ENCODE measurements around the gene SMCO4. TPM values are rescaled to one million over a fixed set of nuclear protein-coding genes. Genes with fewer than 3 reads are reported as not detected.

Gene SMCO4
- total RNA-seq, 2 experiments from 2014 or later, result 36.1 to 44.1 TPM

- ChIA-PET CTCF (ENCODE audit: unreplicated experiment) (no interaction called here), POLR2A (no interaction called here)
- no peak for TF ChIP-seq EZH2phosphoT487 (IDR thresholded peaks at IDR 0.05; ENCODE audit: borderline replicate concordance, low read depth, low read length)
- TF ChIP-seq CTCF (conservative IDR thresholded peaks at IDR 0.05; ENCODE audit: low read length), result no peak
- Histone ChIP-seq H3K4me1 (ENCODE audit: insufficient read depth, low read length, poor library complexity, severe bottlenecking) (no peaks in the 10 kb centered on the region), H3K79me2 (ENCODE audit: insufficient read depth, low read depth, low read length) (no peaks in the 10 kb centered on the region), H3K4me3 (ENCODE audit: low read depth, low read length, poor library complexity, severe bottlenecking) (no peak overlapping the region), H3K4me2 (ENCODE audit: low read length) (no peak overlapping the region), H3K9me3 (ENCODE audit: low read length) (peaks cover 8% of the 10 kb centered on the region; the same call in 1 of the 2 replicates), H3K9me2 (ENCODE audit: insufficient read depth, low read length) (no peaks in the 10 kb centered on the region), H3K36me3 (ENCODE audit: insufficient read depth, low read length) (peaks cover 30% of the 10 kb centered on the region), H2AFZ (ENCODE audit: low read length) (no peak overlapping the region), H4K20me1 (ENCODE audit: insufficient read depth, low read length) (no peaks in the 10 kb centered on the region), H3K27ac (ENCODE audit: low read depth, low read length, poor library complexity, severe bottlenecking) (no peak overlapping the region)
- intact Hi-C loops (cut with micrococcal nuclease; ENCODE audit: unreplicated experiment), result no loop called here
- DNase-seq (ENCODE audit: low spot score), result no peak
- BruUV-seq (replicated peaks), result no TSS peak
These were observed 42.4 kb downstream of the SMCO4 start for GRCh38 chr11:93500759-93501158.

- DNase-seq (ENCODE audit: low spot score), result no peak
- peaks cover 3% of the 10 kb centered on the region; the same call in 1 of the 2 replicates for H3K9me3 ChIP-seq (ENCODE audit: low read length)
- intact Hi-C loops (cut with micrococcal nuclease; ENCODE audit: unreplicated experiment), result no loop called here
- ChIA-PET POLR2A (interaction anchor here (1.2 kb wide), 1 partner anchor 18 kb away, joined by 4 read pairs; no protein-coding TSS in a partner anchor), CTCF (ENCODE audit: unreplicated experiment) (no interaction called here)
- H2AFZ ChIP-seq (ENCODE audit: low read length), result no peak overlapping the region
- TF ChIP-seq EZH2phosphoT487 (IDR thresholded peaks at IDR 0.05; ENCODE audit: borderline replicate concordance, low read depth, low read length), result no peak
- no peak for TF ChIP-seq CTCF (conservative IDR thresholded peaks at IDR 0.05; ENCODE audit: low read length)
- no peaks in the 10 kb centered on the region for H3K4me1 ChIP-seq (ENCODE audit: insufficient read depth, low read length, poor library complexity, severe bottlenecking)
- no peak overlapping the region for H3K4me2 ChIP-seq (ENCODE audit: low read length)
- H3K27ac ChIP-seq (ENCODE audit: low read depth, low read length, poor library complexity, severe bottlenecking), result no peak overlapping the region
- H3K9me2 ChIP-seq (ENCODE audit: insufficient read depth, low read length), result no peaks in the 10 kb centered on the region
- H3K36me3 ChIP-seq (ENCODE audit: insufficient read depth, low read length), result peaks cover 24% of the 10 kb centered on the region; the same call in 1 of the 2 replicates
- no TSS peak for BruUV-seq (replicated peaks)
- no peaks in the 10 kb centered on the region for H4K20me1 ChIP-seq (ENCODE audit: insufficient read depth, low read length)
- H3K79me2 ChIP-seq (ENCODE audit: insufficient read depth, low read depth, low read length), result no peaks in the 10 kb centered on the region
- no peak overlapping the region for H3K4me3 ChIP-seq (ENCODE audit: low read depth, low read length, poor library complexity, severe bottlenecking)
These were observed 44.5 kb downstream of the SMCO4 start for GRCh38 chr11:93498641-93499040.

GRCh38 chr11:93498161-93498560 is 45.0 kb downstream of the SMCO4 start:
- TF ChIP-seq CTCF (conservative IDR thresholded peaks at IDR 0.05; ENCODE audit: low read length) (no peak), EZH2phosphoT487 (IDR thresholded peaks at IDR 0.05; ENCODE audit: borderline replicate concordance, low read depth, low read length) (no peak)
- Histone ChIP-seq H4K20me1 (ENCODE audit: insufficient read depth, low read length) (no peaks in the 10 kb centered on the region), H3K4me3 (ENCODE audit: low read depth, low read length, poor library complexity, severe bottlenecking) (no peak overlapping the region), H3K4me2 (ENCODE audit: low read length) (no peak overlapping the region), H3K9me2 (ENCODE audit: insufficient read depth, low read length) (no peaks in the 10 kb centered on the region), H2AFZ (ENCODE audit: low read length) (no peak overlapping the region), H3K27ac (ENCODE audit: low read depth, low read length, poor library complexity, severe bottlenecking) (no peak overlapping the region), H3K79me2 (ENCODE audit: insufficient read depth, low read depth, low read length) (no peaks in the 10 kb centered on the region), H3K36me3 (ENCODE audit: insufficient read depth, low read length) (peaks cover 19% of the 10 kb centered on the region; the same call in 1 of the 2 replicates), H3K9me3 (ENCODE audit: low read length) (no peaks in the 10 kb centered on the region; the same call in 1 of the 2 replicates), H3K4me1 (ENCODE audit: insufficient read depth, low read length, poor library complexity, severe bottlenecking) (no peaks in the 10 kb centered on the region)
- POLR2A ChIA-PET, result interaction anchor here (1.2 kb wide), 1 partner anchor 18 kb away, joined by 4 read pairs; no protein-coding TSS in a partner anchor
- BruUV-seq (replicated peaks), result no TSS peak
- CTCF ChIA-PET (ENCODE audit: unreplicated experiment), result no interaction called here
- intact Hi-C loops (cut with micrococcal nuclease; ENCODE audit: unreplicated experiment), result no loop called here
- DNase-seq (ENCODE audit: low spot score), result no peak
